ENCODE results near the gene TMEM38B. TPM values are rescaled to one million over a fixed set of nuclear protein-coding genes. Genes with fewer than 3 reads are reported as not detected.

The TMEM38B gene
- 11.6 to 18.2 TPM (median 13.6 TPM) in 5 replicates for total RNA-seq (2022; extraction: Qiagen RNA extraction; ENCODE audit: low read depth)

GRCh38 chr9:105694190-105694847, at the start of gene TMEM38B:
Gene TMEM38B (plus strand): TSS chr9:105694541. CDS start chr9:105694661, 120 bp downstream.

GRCh38 chr9:105662184-105663104, 31.9 kb upstream of the TMEM38B start, which contains the start of gene TAL2:
Gene TAL2 (plus strand): TSS chr9:105662457. CDS start chr9:105662497, 40 bp downstream.

Other genes with a start within 250 kb of the TMEM38B start
- gene FSD1L, start 246.5 kb upstream of the TMEM38B start, total RNA-seq (2022; extraction: Qiagen RNA extraction; ENCODE audit: low read depth): 2.5 to 5.1 TPM (median 3.5 TPM) in 5 replicates
- 6.2 to 9.0 TPM (median 7.9 TPM) in 5 replicates for gene FKTN, start 136.4 kb upstream of the TMEM38B start, total RNA-seq (2022; extraction: Qiagen RNA extraction; ENCODE audit: low read depth)
- gene TAL2, start 32.1 kb upstream of the TMEM38B start, total RNA-seq (2022; extraction: Qiagen RNA extraction; ENCODE audit: low read depth): 0.30 TPM in 1 of 5 replicates, not detected in the others

Measured in A549 treated with GW870086 at 1 μM for 4 hours (cell line).